DOHH2 (cell line): ENCODE results near the gene PORCN.

Source experiments
- H3F3A ChIP-seq: fragments of 200-600 bp; sonication (generic), shearing (Covaris generic); 2 replicates; pipeline ENCODE4 v1.6.0; 2016; ENCODE audit warnings: antibody characterized with exemption, mild to moderate bottlenecking; ENCODE audit not compliant: control insufficient read depth, insufficient read depth
- H3K27ac ChIP-seq: fragments of 200-600 bp; sonication (generic); 2 replicates; pipeline ENCODE4 v1.5.1; 2014; ENCODE audit warnings: low read depth, mild to moderate bottlenecking, low read length, moderate library complexity
- H3K27me3 ChIP-seq: fragments of 200-600 bp; sonication (generic); 2 replicates; pipeline ENCODE4 v1.6.1; 2014; ENCODE audit warnings: mild to moderate bottlenecking, low read length, mixed read lengths; ENCODE audit not compliant: control insufficient read depth
- H3K36me3 ChIP-seq: fragments of 200-600 bp; sonication (generic); 2 replicates; pipeline ENCODE4 v1.6.1; 2014; ENCODE audit warnings: mild to moderate bottlenecking, low read length, moderate library complexity, mixed read lengths; ENCODE audit not compliant: control insufficient read depth
- H3K4me1 ChIP-seq: fragments of 200-600 bp; sonication (generic); 2 replicates; pipeline ENCODE4 v1.6.1; 2014; ENCODE audit warnings: mild to moderate bottlenecking, low read length, mixed read lengths; ENCODE audit not compliant: control insufficient read depth
- H3K4me2 ChIP-seq: fragments of 200-600 bp; sonication (generic); 2 replicates; pipeline ENCODE4 v1.6.0; 2014; ENCODE audit warnings: mild to moderate bottlenecking, low read length, moderate library complexity
- H3K4me3 ChIP-seq: fragments of 200-600 bp; sonication (generic); 2 replicates; pipeline ENCODE4 v1.5.1; 2014; ENCODE audit warnings: mild to moderate bottlenecking, low read length, mixed read lengths
- H3K79me2 ChIP-seq: fragments of 200-600 bp; sonication (generic); 2 replicates; pipeline ENCODE4 v1.6.1; 2014; ENCODE audit warnings: mild to moderate bottlenecking, low read length, mixed read lengths; ENCODE audit not compliant: control insufficient read depth
- H3K9me2 ChIP-seq: fragments of 200-600 bp; sonication (generic); replicated peaks from 2 replicates; pipeline ENCODE4 v1.6.1; 2014; ENCODE audit warnings: mild to moderate bottlenecking, low read length, mixed read lengths; ENCODE audit not compliant: control insufficient read depth
- H3K9me3 ChIP-seq: fragments of 200-600 bp; sonication (generic); 2 replicates; pipeline ENCODE4 v1.6.1; 2014; ENCODE audit warnings: antibody characterized with exemption, low read length, mixed read lengths; ENCODE audit not compliant: control insufficient read depth, insufficient read depth
- H4K20me1 ChIP-seq: fragments of 200-600 bp; sonication (generic); 2 replicates; pipeline ENCODE4 v1.6.0; 2014; ENCODE audit warnings: low read depth, mild to moderate bottlenecking, antibody characterized with exemption, low read length, moderate library complexity; ENCODE audit not compliant: control insufficient read depth, insufficient read depth
- EZH2phosphoT487 ChIP-seq: fragments of 200-600 bp; sonication (generic); IDR thresholded peaks from 2 replicates; pipeline ENCODE4 v1.6.1; 2017; ENCODE audit warnings: borderline replicate concordance, mild to moderate bottlenecking, antibody characterized with exemption, low read length, moderate library complexity, mixed read lengths
- TF ChIP-seq, protein P1 (sequence below): fragments of 200-600 bp; sonication (generic); IDR thresholded peaks from one replicate; pipeline ENCODE4 v1.5.1; 2014; ENCODE audit warnings: antibody characterized with exemption, mild to moderate bottlenecking, low read depth, low read length; ENCODE audit not compliant: poor library complexity, severe bottlenecking

PORCN gene

GRCh38 chrX:48530736-48531135 is 21.9 kb downstream of the PORCN start:
- Histone ChIP-seq H3K4me3 (no peak overlapping the region), H3K9me3 (no peaks in the 10 kb centered on the region), H3K4me1 (no peaks in the 10 kb centered on the region), H3K4me2 (no peak overlapping the region), H3K79me2 (no peaks in the 10 kb centered on the region), H3F3A (no peaks in the 10 kb centered on the region), H3K36me3 (peaks cover 30% of the 10 kb centered on the region), H3K27me3 (no peaks in the 10 kb centered on the region), H3K27ac (no peak overlapping the region), H4K20me1 (no peaks in the 10 kb centered on the region), H3K9me2 (no peaks in the 10 kb centered on the region)
- TF ChIP-seq EZH2phosphoT487: no peak
- TF ChIP-seq, protein P1, sequence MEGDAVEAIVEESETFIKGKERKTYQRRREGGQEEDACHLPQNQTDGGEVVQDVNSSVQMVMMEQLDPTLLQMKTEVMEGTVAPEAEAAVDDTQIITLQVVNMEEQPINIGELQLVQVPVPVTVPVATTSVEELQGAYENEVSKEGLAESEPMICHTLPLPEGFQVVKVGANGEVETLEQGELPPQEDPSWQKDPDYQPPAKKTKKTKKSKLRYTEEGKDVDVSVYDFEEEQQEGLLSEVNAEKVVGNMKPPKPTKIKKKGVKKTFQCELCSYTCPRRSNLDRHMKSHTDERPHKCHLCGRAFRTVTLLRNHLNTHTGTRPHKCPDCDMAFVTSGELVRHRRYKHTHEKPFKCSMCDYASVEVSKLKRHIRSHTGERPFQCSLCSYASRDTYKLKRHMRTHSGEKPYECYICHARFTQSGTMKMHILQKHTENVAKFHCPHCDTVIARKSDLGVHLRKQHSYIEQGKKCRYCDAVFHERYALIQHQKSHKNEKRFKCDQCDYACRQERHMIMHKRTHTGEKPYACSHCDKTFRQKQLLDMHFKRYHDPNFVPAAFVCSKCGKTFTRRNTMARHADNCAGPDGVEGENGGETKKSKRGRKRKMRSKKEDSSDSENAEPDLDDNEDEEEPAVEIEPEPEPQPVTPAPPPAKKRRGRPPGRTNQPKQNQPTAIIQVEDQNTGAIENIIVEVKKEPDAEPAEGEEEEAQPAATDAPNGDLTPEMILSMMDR: no peak

DNA sequence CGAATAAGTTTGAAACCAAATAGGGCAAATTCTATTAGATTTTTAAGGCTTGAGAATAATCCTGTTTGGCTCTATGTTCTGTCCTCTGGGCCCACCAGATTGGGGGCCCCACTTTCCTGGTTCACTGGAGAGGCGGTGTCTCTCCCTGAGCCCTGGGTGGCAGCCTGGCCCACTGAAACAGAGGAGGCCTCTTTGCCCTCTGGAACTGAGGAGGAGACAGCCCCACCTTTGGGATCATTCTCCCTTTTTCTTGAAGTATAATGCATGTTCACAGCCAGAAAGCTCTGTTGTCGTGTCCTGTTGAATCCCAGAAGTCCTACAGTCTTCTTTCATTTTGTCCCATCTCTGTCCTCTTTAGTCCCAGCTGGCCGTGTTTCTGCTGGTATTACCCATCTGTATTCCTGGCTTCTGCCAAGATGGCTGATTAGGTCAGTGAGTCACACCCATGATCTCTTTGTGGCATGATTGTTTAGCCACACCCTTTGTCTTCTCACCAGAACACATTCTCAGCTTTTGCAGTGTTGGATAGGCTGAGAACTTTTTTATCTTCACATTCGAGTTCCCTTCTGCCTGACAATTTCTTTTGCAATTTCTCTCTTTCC is 22.7 kb downstream of the PORCN start:
- no peaks in the 10 kb centered on the region for H3K4me1 ChIP-seq
- no peak overlapping the region for H3K27ac ChIP-seq
- H3K9me3 ChIP-seq: no peaks in the 10 kb centered on the region
- H3K4me3 ChIP-seq: no peak overlapping the region
- no peak for TF ChIP-seq EZH2phosphoT487
- TF ChIP-seq, protein P1: no peak
- no peaks in the 10 kb centered on the region for H3K9me2 ChIP-seq
- no peaks in the 10 kb centered on the region for H3K79me2 ChIP-seq
- no peaks in the 10 kb centered on the region for H3K27me3 ChIP-seq
- H3K4me2 ChIP-seq: no peak overlapping the region
- no peaks in the 10 kb centered on the region for H3F3A ChIP-seq
- peaks cover 25% of the 10 kb centered on the region for H3K36me3 ChIP-seq
- H4K20me1 ChIP-seq: no peaks in the 10 kb centered on the region

DNA sequence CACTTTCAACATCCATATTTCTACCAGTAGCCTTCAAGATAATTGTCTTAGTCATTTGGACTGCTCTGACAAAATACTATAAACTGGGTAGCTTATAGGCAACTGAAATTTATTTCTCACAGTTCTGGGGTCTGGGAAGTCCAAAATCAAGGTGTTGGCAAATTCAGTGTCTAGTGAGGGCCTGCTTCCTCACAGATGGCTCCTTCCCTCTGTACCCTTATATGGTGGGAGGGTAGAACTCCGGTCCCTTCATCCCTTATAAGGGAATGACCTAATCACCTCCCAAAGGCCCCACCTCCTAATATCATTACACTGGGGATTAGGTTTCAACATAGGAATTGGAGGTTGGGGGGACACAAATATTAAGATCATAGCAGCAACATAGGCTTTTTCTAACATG is 23.4 kb downstream of the PORCN start:
- no peaks in the 10 kb centered on the region for H3F3A ChIP-seq
- no peaks in the 10 kb centered on the region for H3K79me2 ChIP-seq
- no peak for TF ChIP-seq EZH2phosphoT487
- TF ChIP-seq, protein P1: no peak
- H3K9me2 ChIP-seq: no peaks in the 10 kb centered on the region
- no peaks in the 10 kb centered on the region for H3K27me3 ChIP-seq
- no peaks in the 10 kb centered on the region for H3K4me1 ChIP-seq
- no peaks in the 10 kb centered on the region for H4K20me1 ChIP-seq
- H3K4me3 ChIP-seq: no peak overlapping the region
- no peak overlapping the region for H3K4me2 ChIP-seq
- no peak overlapping the region for H3K27ac ChIP-seq
- H3K9me3 ChIP-seq: no peaks in the 10 kb centered on the region
- peaks cover 18% of the 10 kb centered on the region for H3K36me3 ChIP-seq
